NCI-H82 (cell line): Measurements from ENCODE around the gene BRD3OS.

Experiments used
- DNase-seq: peaks from one replicate; lab custom pipeline; 2025; lab: John Stamatoyannopoulos, UW

The BRD3OS gene

DNA sequence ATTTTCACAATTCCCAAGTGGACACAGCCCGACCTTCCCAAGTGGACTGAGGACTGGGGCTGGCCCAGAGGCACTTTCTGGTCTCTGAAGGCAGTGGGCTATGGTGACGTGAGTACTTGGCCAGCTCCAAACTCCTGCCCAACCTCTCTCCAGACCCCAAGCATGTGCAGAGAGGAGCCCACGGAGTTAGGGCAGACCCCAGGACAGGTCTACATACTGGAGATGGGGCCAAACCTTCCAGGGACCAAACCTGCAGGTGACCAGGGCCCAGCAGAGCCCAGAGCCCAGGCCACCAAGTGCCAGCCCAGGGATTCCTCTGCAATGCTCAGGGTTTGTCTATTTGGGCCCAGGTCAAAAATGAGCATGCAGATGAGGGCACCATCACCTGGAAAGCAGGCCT lies 27.2 kb downstream of the BRD3OS start:
- DNase-seq = no peak

GRCh38 chr9:134052941-134053340 lies 27.7 kb downstream of the BRD3OS start:
- DNase-seq = no peak

- DNase-seq = no peak
Measured at GRCh38 chr9:134053401-134053871, 28.2 kb downstream of the BRD3OS start.

DNA sequence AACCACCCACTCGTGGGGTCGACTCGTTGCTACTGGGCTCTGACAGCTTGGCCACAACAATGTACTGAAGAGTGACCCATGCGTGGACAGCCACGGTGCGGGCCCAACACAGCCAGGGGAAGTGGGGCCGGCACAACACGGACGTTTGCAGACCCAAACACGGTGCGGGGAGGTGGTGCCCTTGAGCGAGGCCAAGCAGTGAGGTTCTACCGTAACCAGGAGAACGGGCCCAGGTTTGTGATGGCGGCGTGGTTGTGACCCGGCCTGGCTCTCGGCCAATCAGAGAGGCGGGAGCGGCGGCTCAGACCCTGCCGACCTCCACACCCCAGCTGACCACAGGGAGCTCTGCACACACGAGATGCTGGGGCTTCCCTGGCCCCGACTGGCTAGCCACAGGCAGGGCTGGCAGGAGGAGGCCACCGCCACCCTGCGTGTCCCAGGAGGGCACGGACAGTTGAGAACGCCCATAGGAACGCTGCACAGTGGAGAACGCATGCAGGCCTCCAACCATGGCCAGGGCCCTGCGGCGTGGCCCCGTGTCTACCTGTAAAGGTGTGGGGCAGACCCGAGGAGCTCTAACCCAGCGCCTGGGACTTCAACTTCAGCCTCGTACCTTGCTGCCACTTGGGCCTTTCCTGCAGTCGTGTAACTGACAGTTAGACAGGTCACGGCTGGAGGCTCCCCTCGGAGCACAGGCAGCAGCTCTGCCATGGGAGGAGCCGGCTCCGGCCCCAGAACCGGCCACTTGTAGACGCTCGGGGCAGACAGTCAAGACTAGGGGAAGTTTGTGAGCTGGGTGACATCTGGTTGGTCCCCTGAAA lies 28.9 kb downstream of the BRD3OS start:
- DNase-seq = no peak

GRCh38 chr9:134054891-134055811 lies 29.9 kb downstream of the BRD3OS start:
- DNase-seq = no peak

DNA sequence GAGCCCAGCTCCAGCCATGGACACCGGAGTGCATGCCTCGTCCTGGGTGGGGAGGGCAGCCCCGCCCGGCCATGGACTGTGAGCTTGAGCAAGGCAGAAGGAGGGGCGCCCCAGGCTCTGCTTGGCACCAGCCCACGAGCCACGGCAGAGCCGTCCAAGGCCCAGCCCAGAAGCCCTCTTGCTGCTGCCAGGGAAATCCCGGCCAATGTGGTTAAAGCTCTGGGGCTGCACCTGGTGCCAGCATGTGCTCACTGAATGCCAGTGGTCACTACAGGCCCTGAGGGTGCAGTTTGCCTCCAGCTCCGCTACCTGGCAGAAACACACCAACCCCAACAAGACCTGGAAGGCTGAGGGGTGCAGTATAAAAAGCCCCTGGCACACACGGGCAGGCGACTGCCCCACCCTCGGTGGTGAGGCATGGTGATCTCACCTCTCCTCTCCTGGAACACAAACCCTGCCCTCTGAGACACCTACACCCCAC lies 30.7 kb downstream of the BRD3OS start:
- DNase-seq = no peak

GRCh38 chr9:134056483-134057306 lies 31.4 kb downstream of the BRD3OS start:
- DNase-seq = no peak

GRCh38 chr9:134057307-134057657 lies 32.0 kb downstream of the BRD3OS start:
- DNase-seq = no peak

- no peak for DNase-seq
Measured at GRCh38 chr9:134057751-134058701, 32.7 kb downstream of the BRD3OS start.

DNA sequence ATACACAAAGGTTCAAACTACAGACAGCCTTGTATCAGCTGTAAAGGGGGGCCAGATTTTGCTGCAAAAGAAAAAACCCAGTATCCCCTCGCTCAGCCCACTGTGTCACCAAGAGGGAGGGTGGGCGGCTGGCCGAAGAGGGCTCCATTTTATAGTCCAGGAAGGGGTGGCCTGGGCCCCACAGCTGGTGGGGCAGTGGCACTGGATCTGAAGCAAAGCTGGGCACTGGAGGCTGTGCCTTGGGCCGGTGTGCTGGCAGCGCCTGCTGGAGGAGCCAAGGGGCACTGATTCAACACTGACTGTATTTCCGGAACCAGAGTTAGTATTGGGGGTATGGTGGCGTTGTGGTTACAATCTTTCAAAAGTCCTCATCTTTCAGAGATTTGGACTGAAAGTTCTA lies 33.4 kb downstream of the BRD3OS start:
- DNase-seq = no peak

DNA sequence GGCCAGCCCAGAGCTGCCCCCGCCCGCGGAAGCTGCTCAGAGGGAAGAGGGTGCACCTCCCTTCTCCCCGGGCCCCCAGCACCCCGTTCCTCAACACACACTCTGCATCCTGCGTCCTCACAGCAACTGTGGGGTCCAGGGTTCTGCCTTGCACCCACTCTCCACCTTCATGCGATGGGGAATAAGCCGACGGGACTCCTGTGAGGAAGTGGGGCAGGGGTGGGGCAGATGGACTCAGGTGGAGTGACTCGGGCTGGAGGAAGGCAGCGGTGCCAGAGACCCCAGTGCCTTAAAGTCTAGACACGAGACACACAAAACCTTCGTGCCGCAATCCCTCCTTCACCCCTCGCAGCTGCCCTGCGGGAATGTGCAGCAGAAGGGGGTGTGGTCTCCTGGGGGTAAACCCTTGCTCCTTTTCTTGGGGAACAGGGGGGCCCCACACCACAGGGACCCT lies 33.9 kb downstream of the BRD3OS start:
- no peak for DNase-seq

GRCh38 chr9:134059661-134060395 lies 34.5 kb downstream of the BRD3OS start:
- no peak for DNase-seq

DNA sequence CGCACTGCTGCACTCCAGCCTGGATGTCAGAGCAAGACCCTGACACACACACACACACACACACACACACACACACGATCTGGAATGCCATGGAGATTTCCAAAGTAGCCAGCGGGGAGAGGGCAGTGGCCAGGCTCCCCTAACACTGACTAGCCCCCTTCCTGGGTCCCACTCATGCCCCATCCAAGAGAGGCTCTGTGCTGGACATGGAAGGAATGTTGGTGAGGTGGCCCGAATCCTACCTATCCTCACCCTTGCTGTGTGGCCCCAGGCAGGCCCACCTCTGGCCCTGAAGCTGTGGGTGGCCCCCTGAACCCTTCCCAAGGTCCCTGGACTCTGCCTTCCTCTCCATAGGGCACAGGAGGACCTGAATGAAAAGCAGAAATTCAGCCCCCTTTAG lies 35.3 kb downstream of the BRD3OS start:
- DNase-seq = no peak

DNA sequence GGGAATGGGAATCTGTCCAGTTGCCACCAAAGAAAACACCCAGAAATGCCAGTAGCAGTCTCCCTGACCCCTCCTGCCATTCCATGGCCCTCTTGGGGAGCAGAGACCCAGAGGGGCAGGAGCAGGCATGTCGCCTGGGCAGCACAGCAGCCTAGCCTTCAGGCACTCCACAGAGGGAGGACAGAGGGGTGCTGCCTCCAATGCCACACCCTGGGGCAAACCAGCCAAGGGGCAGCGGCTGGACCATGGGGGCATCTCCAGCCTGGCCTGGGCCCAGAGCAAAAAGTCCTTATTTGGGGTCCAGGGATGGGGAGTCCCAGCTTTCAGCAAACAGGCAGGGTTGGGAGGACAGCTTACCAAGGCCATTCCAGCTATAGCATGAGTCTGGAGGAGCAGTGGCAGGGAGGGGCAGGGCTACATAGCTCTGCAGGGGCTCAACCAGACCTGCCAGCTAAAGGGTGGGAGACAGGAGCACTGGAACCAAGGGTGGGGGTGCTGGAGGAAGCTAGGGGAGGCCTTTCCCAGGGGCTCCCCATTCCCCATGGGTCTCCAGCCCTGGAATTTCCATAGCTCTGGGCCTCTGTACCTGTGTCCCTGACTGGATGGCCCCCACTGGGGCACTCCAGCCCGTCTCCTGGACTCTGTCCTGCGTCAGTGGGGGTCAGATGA lies 35.9 kb downstream of the BRD3OS start:
- no peak for DNase-seq

DNA sequence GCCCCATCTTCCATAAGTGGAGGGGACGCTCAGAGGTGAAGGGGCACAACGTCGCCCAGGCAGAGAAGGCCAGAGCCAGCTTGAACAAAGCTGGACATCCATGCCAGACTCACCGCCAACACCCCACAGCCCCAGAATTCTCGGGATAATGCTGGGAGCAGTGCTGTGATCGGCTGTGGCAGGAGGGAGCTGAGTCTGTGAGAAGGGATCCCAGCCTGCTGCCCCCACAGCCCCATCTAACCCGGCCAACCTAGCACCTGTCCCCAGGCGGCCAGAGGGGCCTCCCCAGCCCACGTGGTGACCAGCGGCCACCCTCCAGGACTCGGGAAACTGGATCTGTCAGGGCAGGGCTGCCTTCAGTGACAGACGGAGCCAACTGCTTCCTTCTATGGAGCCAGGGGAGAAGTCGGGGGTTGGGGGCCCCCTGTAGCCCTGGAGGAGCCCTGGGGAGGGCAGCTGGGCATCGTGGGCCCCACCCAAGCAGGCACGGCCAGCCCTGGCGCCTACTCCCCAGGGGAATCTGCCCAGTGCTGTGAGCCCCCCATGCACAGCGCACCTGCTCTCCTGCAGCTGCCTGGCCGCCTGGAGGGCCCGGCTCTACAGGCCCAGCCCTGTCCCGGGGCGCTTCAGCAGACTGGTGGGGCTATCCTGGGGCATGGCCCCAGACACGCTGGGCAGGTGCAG lies 36.5 kb downstream of the BRD3OS start:
- no peak for DNase-seq

GRCh38 chr9:134062461-134063087 lies 37.3 kb downstream of the BRD3OS start:
- DNase-seq = no peak

- DNase-seq = no peak
Measured at GRCh38 chr9:134063088-134063570, 37.8 kb downstream of the BRD3OS start.
